Endodermal cell (in vitro differentiated cells): Measurements from ENCODE around the gene POLR1C. TPM values are rescaled to one million over a fixed set of nuclear protein-coding genes. Genes with fewer than 3 reads are reported as not detected.

Source experiments
- DNase-seq: peaks from one replicate; pipeline ENCODE4 v3.0.0-alpha.2; 2017
- H3K27ac ChIP-seq: 2 replicates; pipeline ENCODE4 v1.5.1; 2013; ENCODE audit warnings: mild to moderate bottlenecking, low read depth, low read length, moderate library complexity
- H3K27me3 ChIP-seq: 2 replicates; pipeline ENCODE4 v1.6.1; 2013; ENCODE audit warnings: mild to moderate bottlenecking, low read length, moderate library complexity; ENCODE audit not compliant: insufficient read depth, control insufficient read depth, poor library complexity, severe bottlenecking
- H3K36me3 ChIP-seq: 2 replicates; pipeline ENCODE4 v1.7.0; 2013; ENCODE audit warnings: mild to moderate bottlenecking, low read length, moderate library complexity; ENCODE audit not compliant: control insufficient read depth, insufficient read depth
- H3K4me1 ChIP-seq: one replicate; pipeline ENCODE4 v1.7.0; 2013; ENCODE audit warnings: low read length; ENCODE audit not compliant: control insufficient read depth, insufficient read depth
- H3K4me3 ChIP-seq: 2 replicates; pipeline ENCODE4 v1.5.1; 2013; ENCODE audit warnings: mild to moderate bottlenecking, low read length, moderate library complexity
- H3K9ac ChIP-seq: 2 replicates; pipeline ENCODE4 v1.6.1; 2013; ENCODE audit warnings: mild to moderate bottlenecking, low read length, moderate library complexity; ENCODE audit not compliant: poor library complexity, severe bottlenecking; ENCODE audit errors: extremely low read depth
- H3K9me3 ChIP-seq: 2 replicates; pipeline ENCODE4 v1.6.1; 2013; ENCODE audit warnings: mild to moderate bottlenecking, low read length, moderate library complexity; ENCODE audit not compliant: control insufficient read depth
- H3K27ac Mint-ChIP-seq: 2 replicates; pipeline ENCODE4 v1.8.0; 2020; ENCODE audit warnings: mixed read lengths
- H3K27me3 Mint-ChIP-seq: 2 replicates; pipeline ENCODE4 v1.8.0; 2021; ENCODE audit warnings: mild to moderate bottlenecking, mixed read lengths; ENCODE audit not compliant: insufficient read depth
- H3K36me3 Mint-ChIP-seq: 2 replicates; pipeline ENCODE4 v1.8.0; 2020; ENCODE audit warnings: low read depth, mixed read lengths
- H3K4me1 Mint-ChIP-seq: 2 replicates; pipeline ENCODE4 v1.8.0; 2020; ENCODE audit warnings: mixed read lengths
- H3K4me3 Mint-ChIP-seq: 2 replicates; pipeline ENCODE4 v1.8.0; 2020; ENCODE audit warnings: mild to moderate bottlenecking, moderate library complexity, mixed read lengths
- H3K9me3 Mint-ChIP-seq: 2 replicates; pipeline ENCODE4 v1.8.0; 2020; ENCODE audit warnings: mild to moderate bottlenecking, mixed read lengths
- CTCF ChIP-seq: fragments of 200-600 bp; sonication (generic); conservative IDR thresholded peaks from 2 replicates; pipeline ENCODE4 v1.5.0; 2021; ENCODE audit warnings: antibody characterized with exemption, mild to moderate bottlenecking
- WGBS, 2 experiments: methylation state at CpG; one replicate each; pipeline versions ENCODE4 v1.1.5 to v1.1.7; 2013; ENCODE audit warnings: missing lambda C conversion rate in 2 of 2, mixed read lengths in 1 of 2; ENCODE audit not compliant: insufficient coverage in 1 of 2, insufficient read length in 1 of 2; 5-methylcytosine and 5-hydroxymethylcytosine counted together
- total RNA-seq, 2 donors: library from RNA; stranded (reverse); fragmentation: NEBNext Ultra II Directional in 1 of 2; extraction: Animal tissue kit (Norgen Biotek cat#: 25700) in 1 of 2; gene quantifications; 2 replicates in 1 of 2; 3 replicates in 1 of 2; pipeline ENCODE4 v1.2.1, GENCODE V29; 2021

Gene POLR1C
- total RNA-seq, 2 donors from 2014 or later = 37.6 to 44.2 TPM

GRCh38 chr6:43517505-43518357 is 842 bp downstream of the POLR1C start:
- Histone ChIP-seq H3K27me3 (no peaks in the 10 kb centered on the region), H3K27ac (no peak overlapping the region), H3K4me3 (peak overlapping the region; percentile 100), H3K4me1 (peaks cover 6% of the 10 kb centered on the region), H3K9me3 (no peaks in the 10 kb centered on the region), H3K36me3 (peaks cover 67% of the 10 kb centered on the region), H3K9ac (peak overlapping the region; percentile 95)
- no peak for DNase-seq
- peaks cover 50% of the 10 kb centered on the region for H3K36me3 Mint-ChIP-seq
- no peak for TF ChIP-seq CTCF
- WGBS, 2 experiments = 10 to 11% methylated on average over 10 of the region's 10 CpGs
- no peak overlapping the region for H3K27ac Mint-ChIP-seq
- H3K4me1 Mint-ChIP-seq = peaks cover 11% of the 10 kb centered on the region
- H3K9me3 Mint-ChIP-seq = no peaks in the 10 kb centered on the region
- H3K27me3 Mint-ChIP-seq = no peaks in the 10 kb centered on the region
- H3K4me3 Mint-ChIP-seq = no peak overlapping the region

- Histone ChIP-seq H3K9ac (no peak overlapping the region), H3K27me3 (no peaks in the 10 kb centered on the region), H3K4me3 (no peak overlapping the region), H3K27ac (no peak overlapping the region), H3K36me3 (peaks cover 67% of the 10 kb centered on the region), H3K4me1 (peaks cover 6% of the 10 kb centered on the region), H3K9me3 (no peaks in the 10 kb centered on the region)
- WGBS, 2 experiments = 97 to 98% methylated on average over 8 of the region's 8 CpGs
- no peaks in the 10 kb centered on the region for H3K27me3 Mint-ChIP-seq
- H3K4me1 Mint-ChIP-seq = peaks cover 11% of the 10 kb centered on the region
- DNase-seq = no peak
- no peak overlapping the region for H3K27ac Mint-ChIP-seq
- no peak for TF ChIP-seq CTCF
- H3K4me3 Mint-ChIP-seq = no peak overlapping the region
- no peaks in the 10 kb centered on the region for H3K9me3 Mint-ChIP-seq
- H3K36me3 Mint-ChIP-seq = peaks cover 55% of the 10 kb centered on the region
Measured at GRCh38 chr6:43520097-43520496, 3.2 kb downstream of the POLR1C start.

GRCh38 chr6:43521836-43522235 is 4.9 kb downstream of the POLR1C start:
- no peak overlapping the region for H3K27ac Mint-ChIP-seq
- Histone ChIP-seq H3K9ac (no peak overlapping the region), H3K36me3 (peaks cover 78% of the 10 kb centered on the region), H3K9me3 (no peaks in the 10 kb centered on the region), H3K4me1 (no peaks in the 10 kb centered on the region), H3K27ac (no peak overlapping the region), H3K27me3 (no peaks in the 10 kb centered on the region), H3K4me3 (no peak overlapping the region)
- H3K4me3 Mint-ChIP-seq = no peak overlapping the region
- 98% methylated on average over 2 of the region's 2 CpGs; no CpG with 5 or more reads in 1 of the 2 experiments for WGBS, 2 experiments
- H3K36me3 Mint-ChIP-seq = peaks cover 65% of the 10 kb centered on the region
- DNase-seq = no peak
- no peaks in the 10 kb centered on the region for H3K4me1 Mint-ChIP-seq
- TF ChIP-seq CTCF = no peak
- H3K27me3 Mint-ChIP-seq = no peaks in the 10 kb centered on the region
- H3K9me3 Mint-ChIP-seq = no peaks in the 10 kb centered on the region
